ENCODE measurements around the gene PFKFB1.

DNA sequence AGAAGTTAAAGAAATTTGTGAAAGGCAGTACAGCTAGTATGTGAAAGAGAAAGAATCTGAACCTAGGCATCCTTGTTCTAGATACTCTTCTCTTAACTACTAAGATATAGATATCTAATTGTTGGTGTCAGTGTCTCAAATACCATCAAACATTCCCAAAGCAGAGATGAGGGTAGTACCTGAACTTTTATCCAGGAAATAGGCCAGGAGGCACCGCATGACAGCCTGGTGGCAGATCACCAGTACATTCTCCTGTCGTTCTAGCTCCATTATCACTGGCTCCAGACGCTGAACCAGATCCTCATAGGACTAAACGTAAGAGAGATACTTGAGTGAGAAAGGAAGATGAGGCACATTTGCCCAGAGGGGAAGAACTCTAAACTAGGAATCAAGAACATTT is 56.6 kb downstream of the PFKFB1 start:
- TF ChIP-seq, protein P1, sequence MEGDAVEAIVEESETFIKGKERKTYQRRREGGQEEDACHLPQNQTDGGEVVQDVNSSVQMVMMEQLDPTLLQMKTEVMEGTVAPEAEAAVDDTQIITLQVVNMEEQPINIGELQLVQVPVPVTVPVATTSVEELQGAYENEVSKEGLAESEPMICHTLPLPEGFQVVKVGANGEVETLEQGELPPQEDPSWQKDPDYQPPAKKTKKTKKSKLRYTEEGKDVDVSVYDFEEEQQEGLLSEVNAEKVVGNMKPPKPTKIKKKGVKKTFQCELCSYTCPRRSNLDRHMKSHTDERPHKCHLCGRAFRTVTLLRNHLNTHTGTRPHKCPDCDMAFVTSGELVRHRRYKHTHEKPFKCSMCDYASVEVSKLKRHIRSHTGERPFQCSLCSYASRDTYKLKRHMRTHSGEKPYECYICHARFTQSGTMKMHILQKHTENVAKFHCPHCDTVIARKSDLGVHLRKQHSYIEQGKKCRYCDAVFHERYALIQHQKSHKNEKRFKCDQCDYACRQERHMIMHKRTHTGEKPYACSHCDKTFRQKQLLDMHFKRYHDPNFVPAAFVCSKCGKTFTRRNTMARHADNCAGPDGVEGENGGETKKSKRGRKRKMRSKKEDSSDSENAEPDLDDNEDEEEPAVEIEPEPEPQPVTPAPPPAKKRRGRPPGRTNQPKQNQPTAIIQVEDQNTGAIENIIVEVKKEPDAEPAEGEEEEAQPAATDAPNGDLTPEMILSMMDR (IDR thresholded peaks at IDR 0.05), result no peak
- TF ChIP-seq POLR2A (IDR thresholded peaks at IDR 0.05), result no peak

Measured in esophagus squamous epithelium (tissue), 4 donors.